ENCODE measurements around the gene RCOR1. TPM values are rescaled to one million over a fixed set of nuclear protein-coding genes. Genes with fewer than 3 reads are reported as not detected.

RCOR1 gene
- total and polyA plus RNA-seq, 2 of the 8 experiments (the other 6 are each of a cell fraction or from before 2014, with no cell fraction given) = 12.3 to 26.3 TPM

- TF ChIP-seq JUND (IDR thresholded peaks at IDR 0.05; ENCODE audit: low read length) = no peak
- no peak for TF ChIP-seq SP2 (IDR thresholded peaks at IDR 0.05; ENCODE audit: low read length)
- no peak for TF ChIP-seq USF2 (IDR thresholded peaks at IDR 0.05; ENCODE audit: low read length)
- TF ChIP-seq CHD2 (IDR thresholded peaks at IDR 0.05; ENCODE audit: low read length) = no peak
These were observed 168.8 kb downstream of the RCOR1 start (continued) for GRCh38 chr14:102761206-102761605.
